GM12878 (cell line): ENCODE data around the gene SHISA7. TPM values are rescaled to one million over a fixed set of nuclear protein-coding genes. Genes with fewer than 3 reads are reported as not detected.

Experiments used
- CEBPZ ChIP-seq: fragments of 150-350 bp; IDR thresholded peaks from 2 replicates; pipeline ENCODE4 v1.6.1; 2016; ENCODE audit warnings: low read depth, low read length
- IKZF1 ChIP-seq: fragments of 450-650 bp; conservative IDR thresholded peaks from 2 replicates; pipeline ENCODE4 v1.6.1; 2017; ENCODE audit warnings: antibody characterized with exemption, mild to moderate bottlenecking
- KLF5 ChIP-seq: fragments of 450-650 bp; IDR thresholded peaks from 2 replicates; pipeline ENCODE4 v1.6.1; 2014; ENCODE audit warnings: mild to moderate bottlenecking; ENCODE audit not compliant: partially characterized antibody
- MXI1 ChIP-seq: fragments of 150-350 bp; IDR thresholded peaks from 2 replicates; pipeline ENCODE4 v1.6.1; 2011; ENCODE audit warnings: low read depth, mild to moderate bottlenecking, inconsistent platforms, low read length, improper control_type of control experiment
- NR2C1 ChIP-seq: fragments of 450-650 bp; IDR thresholded peaks from 2 replicates; pipeline ENCODE4 v1.6.1; 2017; ENCODE audit warnings: antibody characterized with exemption, mild to moderate bottlenecking, moderate library complexity
- PKNOX1 ChIP-seq: fragments of 450-650 bp; IDR thresholded peaks from 2 replicates; pipeline ENCODE4 v1.6.1; 2016; ENCODE audit warnings: mild to moderate bottlenecking
- POLR2A ChIP-seq: IDR thresholded peaks from 2 replicates; pipeline ENCODE4 v1.6.1; 2011; ENCODE audit warnings: low read depth, mild to moderate bottlenecking, low read length
- PRDM15 ChIP-seq: fragments of 450-650 bp; formaldehyde crosslinking; IDR thresholded peaks from 2 replicates; pipeline ENCODE4 v1.4.0; 2020; ENCODE audit warnings: mild to moderate bottlenecking, moderate library complexity
- STAT1 ChIP-seq: fragments of 450-650 bp; conservative IDR thresholded peaks from 2 replicates; pipeline ENCODE4 v1.6.1; 2014; ENCODE audit warnings: antibody characterized with exemption, mild to moderate bottlenecking
- USF2 ChIP-seq: IDR thresholded peaks from 2 replicates; pipeline ENCODE4 v1.6.1; 2011; ENCODE audit warnings: low read depth, low read length, improper control_type of control experiment, borderline replicate concordance
- ZBED1 ChIP-seq: IDR thresholded peaks from 2 replicates; pipeline ENCODE4 v1.6.1; 2016; ENCODE audit warnings: borderline replicate concordance
- polyA plus RNA-seq, 11 experiments: library from polyadenylated mRNA; depleted of rRNA in 4 of 11; unstranded in 6 of 11; stranded (reverse) in 5 of 11; fragments of >200 nt; fragmentation: Nextera tagmentation in 4 of 11; fragmentation: Illumina TruSeq in 1 of 11; extraction: Ambion mirVana in 4 of 11; extraction: Trizol in 1 of 11; gene quantifications; 1 replicate in 1 of 11; 2 replicates in 10 of 11; pipeline versions ENCODE4 v1.2.1 to v1.2.3, GENCODE V29; 2011 to 2016; ENCODE audit warnings: inconsistent platforms in 2 of 11, missing spikeins in 2 of 11, low read depth in 1 of 11
- total RNA-seq, 4 experiments: library from RNA; depleted of rRNA in 3 of 4; stranded (reverse); fragments of >200 nt in 3 of 4; fragmentation: Illumina TruSeq in 1 of 4; extraction: Trizol in 1 of 4; gene quantifications; 2 replicates each; pipeline versions ENCODE4 v1.2.1 to v1.2.3, GENCODE V29; 2013 to 2021
- TF ChIP-seq, protein P1 (sequence below): IDR thresholded peaks from 2 replicates; pipeline ENCODE4 v1.6.1; 2012; ENCODE audit warnings: mild to moderate bottlenecking, low read depth, low read length
- TF ChIP-seq, protein P2 (sequence below): fragments of 450-650 bp; IDR thresholded peaks from 2 replicates; pipeline ENCODE4 v1.6.1; 2017; ENCODE audit warnings: mild to moderate bottlenecking, low read depth, inconsistent platforms; ENCODE audit not compliant: poor library complexity, severe bottlenecking

SHISA7 gene
- total and polyA plus RNA-seq, 10 of the 15 experiments (the other 5 are each of a cell fraction or from before 2014, with no cell fraction given): 0.03 TPM; not detected in 9

DNA sequence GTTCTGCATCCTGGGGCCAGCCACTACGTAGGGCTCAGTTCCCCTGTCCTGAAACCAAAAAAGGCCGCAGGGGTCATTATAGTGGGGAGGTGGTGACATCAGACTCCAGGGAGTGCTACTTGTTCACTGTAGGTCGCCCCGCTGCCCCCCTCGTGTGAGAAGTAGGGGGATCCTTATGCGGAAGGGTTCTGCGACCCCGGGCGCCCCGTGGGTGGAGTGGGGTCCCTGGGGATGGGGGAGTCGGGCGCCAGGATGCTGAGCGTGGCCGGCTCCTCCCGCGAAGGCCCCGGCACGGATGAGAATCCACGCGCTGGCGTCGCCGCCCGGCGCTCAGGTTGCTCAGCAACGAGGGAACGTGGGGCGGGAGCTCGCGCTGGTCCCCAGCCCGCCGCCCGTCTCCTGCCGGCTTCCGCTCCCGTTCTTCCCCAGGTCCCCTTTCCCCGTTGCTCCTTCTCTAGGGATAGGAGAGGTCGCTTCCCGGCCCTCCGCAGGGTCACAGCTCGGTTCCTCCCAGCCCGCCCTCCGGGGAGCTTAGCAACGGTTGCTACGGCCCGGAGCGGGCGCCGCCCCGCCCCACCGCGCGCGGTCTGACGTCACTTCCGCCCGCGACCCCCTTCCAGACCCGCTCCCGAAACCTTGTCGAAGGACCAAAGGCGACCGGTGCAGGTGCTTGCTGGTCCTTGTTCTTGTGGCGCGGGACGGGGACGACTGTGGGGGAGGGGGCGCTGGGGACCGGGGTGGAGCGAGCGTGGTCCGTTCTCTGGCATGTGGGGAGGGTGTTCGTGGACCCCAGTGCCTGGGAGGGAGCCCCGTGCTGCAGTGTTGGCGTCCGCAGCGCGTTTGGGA, 41.7 kb upstream of the SHISA7 start, which contains the start of gene NAT14 (continued):
- TF ChIP-seq, protein P1, sequence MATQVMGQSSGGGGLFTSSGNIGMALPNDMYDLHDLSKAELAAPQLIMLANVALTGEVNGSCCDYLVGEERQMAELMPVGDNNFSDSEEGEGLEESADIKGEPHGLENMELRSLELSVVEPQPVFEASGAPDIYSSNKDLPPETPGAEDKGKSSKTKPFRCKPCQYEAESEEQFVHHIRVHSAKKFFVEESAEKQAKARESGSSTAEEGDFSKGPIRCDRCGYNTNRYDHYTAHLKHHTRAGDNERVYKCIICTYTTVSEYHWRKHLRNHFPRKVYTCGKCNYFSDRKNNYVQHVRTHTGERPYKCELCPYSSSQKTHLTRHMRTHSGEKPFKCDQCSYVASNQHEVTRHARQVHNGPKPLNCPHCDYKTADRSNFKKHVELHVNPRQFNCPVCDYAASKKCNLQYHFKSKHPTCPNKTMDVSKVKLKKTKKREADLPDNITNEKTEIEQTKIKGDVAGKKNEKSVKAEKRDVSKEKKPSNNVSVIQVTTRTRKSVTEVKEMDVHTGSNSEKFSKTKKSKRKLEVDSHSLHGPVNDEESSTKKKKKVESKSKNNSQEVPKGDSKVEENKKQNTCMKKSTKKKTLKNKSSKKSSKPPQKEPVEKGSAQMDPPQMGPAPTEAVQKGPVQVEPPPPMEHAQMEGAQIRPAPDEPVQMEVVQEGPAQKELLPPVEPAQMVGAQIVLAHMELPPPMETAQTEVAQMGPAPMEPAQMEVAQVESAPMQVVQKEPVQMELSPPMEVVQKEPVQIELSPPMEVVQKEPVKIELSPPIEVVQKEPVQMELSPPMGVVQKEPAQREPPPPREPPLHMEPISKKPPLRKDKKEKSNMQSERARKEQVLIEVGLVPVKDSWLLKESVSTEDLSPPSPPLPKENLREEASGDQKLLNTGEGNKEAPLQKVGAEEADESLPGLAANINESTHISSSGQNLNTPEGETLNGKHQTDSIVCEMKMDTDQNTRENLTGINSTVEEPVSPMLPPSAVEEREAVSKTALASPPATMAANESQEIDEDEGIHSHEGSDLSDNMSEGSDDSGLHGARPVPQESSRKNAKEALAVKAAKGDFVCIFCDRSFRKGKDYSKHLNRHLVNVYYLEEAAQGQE: no peak
- TF ChIP-seq KLF5: no peak
- no peak for TF ChIP-seq PKNOX1
- TF ChIP-seq PRDM15 (CRISPR knock-in tag): no peak
- no peak for TF ChIP-seq USF2
- TF ChIP-seq POLR2A: peak; percentile 34
- no peak for TF ChIP-seq STAT1
- TF ChIP-seq IKZF1: peak; percentile 26; the same call in 1 of the 2 replicates
- no peak for TF ChIP-seq ZBED1
- peak; percentile 37; the same call in 1 of the 2 replicates for TF ChIP-seq MXI1
- no peak for TF ChIP-seq CEBPZ
- TF ChIP-seq NR2C1: no peak
- TF ChIP-seq, protein P2, sequence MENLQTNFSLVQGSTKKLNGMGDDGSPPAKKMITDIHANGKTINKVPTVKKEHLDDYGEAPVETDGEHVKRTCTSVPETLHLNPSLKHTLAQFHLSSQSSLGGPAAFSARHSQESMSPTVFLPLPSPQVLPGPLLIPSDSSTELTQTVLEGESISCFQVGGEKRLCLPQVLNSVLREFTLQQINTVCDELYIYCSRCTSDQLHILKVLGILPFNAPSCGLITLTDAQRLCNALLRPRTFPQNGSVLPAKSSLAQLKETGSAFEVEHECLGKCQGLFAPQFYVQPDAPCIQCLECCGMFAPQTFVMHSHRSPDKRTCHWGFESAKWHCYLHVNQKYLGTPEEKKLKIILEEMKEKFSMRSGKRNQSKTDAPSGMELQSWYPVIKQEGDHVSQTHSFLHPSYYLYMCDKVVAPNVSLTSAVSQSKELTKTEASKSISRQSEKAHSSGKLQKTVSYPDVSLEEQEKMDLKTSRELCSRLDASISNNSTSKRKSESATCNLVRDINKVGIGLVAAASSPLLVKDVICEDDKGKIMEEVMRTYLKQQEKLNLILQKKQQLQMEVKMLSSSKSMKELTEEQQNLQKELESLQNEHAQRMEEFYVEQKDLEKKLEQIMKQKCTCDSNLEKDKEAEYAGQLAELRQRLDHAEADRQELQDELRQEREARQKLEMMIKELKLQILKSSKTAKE: no peak
